ENCODE results near the gene PTPRD.

PTPRD gene

DNA sequence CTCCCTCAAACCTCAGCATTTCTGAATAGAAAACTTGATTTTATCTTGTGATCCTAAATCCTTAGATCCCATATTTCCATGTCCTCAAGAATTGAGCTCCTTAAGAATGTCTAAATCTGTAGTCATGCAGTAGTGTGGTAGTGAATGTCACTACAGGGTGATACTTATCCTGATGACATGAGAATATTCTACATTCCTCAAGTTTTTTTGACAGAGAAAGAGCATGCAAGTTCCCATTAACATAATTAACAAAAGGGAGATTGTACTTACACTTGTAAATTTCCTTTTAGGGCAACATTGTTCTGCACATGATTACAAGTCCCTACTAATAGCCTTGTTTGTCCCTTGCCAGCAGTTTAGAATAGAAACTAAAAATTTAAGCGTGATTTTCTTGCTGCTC lies 352.3 kb downstream of the PTPRD start:
- no peak for DNase-seq

DNA sequence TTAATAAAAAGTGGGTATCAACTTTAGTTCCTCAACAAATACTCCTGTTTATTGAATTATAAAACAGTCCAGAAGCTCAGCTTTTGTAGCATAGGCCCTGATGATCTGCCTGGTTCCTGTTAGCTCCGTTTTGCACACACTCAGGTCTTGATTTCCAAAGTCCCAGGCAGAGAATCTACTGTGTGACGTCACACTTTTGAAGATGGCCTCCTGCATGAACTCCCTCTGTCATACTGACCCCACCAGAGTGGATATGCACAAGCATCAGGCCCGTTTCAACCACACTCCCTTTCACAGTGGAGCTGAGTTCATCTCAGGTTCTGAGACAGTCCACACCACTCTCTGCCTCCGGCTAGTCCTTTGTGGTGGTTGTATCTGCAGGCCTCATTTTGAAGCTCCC lies 353.1 kb downstream of the PTPRD start:
- no peak for DNase-seq

DNA sequence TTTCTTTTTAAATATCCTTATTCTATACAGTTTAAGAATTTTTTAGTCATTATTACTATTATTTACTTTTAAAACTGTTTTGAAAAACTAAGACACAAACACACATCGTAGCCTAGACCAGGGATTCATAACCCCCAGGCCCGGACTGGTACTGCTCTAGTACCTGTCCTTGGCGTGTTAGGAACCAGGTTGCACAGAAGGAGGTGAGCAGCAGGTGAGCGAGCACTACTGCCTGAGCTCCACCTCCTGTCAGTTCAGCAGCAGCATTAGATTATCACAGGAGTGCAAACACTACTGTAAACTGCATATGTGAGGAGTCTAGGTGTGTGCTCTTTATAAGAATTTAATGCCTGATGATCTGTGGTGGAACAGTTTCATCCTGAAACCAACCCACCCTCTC lies 357.0 kb downstream of the PTPRD start:
- peak; percentile 29 for DNase-seq

DNA sequence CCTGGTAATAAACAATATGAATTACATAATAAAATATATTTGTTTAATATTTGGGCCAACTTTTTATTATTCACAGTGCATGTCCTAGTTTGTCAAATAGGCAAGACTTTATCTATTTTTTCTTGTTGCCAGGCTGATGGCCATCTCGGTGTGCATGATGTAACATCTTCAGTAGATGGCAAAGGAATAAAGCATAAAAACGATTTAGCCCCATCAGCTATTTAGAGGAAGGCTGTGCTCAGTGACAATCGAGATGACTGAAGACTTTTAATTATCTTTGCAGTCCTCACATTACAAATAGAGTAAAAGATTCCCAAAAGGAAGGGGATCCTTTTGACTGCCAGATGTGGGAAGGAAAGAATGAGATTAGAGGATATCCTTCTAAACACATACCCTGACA lies 358.5 kb downstream of the PTPRD start:
- DNase-seq = peak; percentile 19

DNA sequence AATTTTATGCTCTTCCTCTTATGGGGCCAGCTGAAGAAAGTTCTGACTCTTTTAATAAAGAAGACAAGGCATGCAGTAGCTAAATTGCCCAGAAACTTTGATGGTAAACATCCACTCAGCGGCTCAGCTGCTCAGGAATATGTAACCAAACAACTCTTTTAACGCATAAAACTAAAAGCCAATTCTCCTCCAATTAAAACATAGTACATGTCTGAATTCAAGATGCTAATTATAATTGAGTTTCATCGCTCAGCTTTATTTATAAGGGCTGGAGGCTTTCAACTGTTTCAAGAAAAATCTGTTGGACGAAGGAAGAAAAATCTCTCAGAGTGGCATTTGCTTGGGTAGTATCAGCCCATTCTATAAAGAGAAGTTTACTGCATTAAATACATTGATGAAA lies 359.5 kb downstream of the PTPRD start:
- no peak for DNase-seq

DNA sequence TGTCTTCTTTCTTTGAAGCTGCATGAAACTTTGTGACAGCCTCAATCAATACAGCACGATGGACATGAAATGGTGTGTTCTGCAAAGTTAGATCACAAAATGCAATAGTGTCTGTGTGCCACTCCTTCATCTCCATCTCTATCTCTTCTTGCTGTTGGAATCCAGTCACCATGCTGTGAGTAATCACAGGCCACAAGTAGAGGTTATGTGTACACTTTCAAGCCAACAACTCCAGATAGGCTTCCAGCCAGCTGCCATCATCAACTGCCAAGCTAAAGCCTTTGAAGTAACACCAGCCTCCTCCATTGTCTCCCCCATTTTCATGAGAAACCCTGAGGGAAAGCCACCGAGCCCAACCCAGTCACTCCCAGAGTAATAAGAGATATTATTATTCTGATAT lies 360.6 kb downstream of the PTPRD start:
- DNase-seq = no peak

DNA sequence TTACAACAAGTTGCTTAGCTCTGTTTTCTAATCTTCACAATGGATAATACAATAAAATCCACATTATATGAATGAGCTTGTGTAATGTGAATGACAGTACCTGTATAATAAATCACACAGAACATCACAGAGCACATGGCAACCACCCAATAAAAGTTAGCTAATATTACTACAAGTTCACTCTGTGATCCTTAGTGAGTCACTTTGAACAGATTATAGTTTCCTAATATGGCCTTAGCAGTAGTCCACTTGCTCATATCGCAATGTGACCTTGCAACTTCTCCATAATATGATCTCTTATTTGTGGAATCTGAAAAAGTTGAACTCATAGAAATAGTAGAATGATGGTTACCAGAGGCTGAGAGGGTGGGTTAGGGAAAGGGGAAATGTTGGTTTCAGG lies 361.3 kb downstream of the PTPRD start:
- DNase-seq = no peak

DNA sequence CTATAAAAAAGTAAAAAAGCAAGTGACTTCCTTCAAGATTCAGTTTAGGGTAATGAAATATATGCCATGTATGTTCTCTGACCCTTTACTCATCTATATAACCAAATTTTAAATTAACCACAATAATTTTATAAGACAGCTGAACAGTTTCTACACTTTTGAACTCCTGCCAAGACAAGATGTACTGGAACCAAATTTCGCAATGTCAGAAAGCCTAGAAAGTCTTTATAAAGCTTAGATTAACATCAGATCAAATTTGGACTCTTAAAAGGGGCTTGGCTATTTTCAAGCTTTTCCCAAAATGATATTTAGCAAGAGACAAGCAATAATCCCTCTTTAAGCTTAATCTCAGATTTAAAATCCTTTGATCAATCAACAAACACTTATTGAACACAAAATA lies 362.6 kb downstream of the PTPRD start:
- DNase-seq = no peak

DNA sequence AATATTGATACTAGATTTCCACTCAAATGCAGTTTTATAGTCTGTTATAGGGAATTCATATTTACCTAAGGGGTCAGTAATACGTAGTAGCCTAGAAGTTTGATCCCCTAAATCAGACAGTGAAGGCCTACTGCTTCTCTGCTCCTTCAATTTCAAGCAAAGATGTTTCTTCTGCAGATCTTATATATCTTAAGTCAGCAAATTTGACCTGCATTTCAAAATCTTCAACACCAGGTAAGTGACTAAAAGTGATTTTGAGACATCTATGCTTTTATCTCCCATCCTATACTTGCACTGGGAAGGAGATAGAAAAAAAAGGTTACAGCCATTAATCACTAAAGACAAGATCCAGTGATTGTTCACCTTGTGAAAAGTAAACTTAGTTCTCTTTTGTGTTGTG lies 363.9 kb downstream of the PTPRD start:
- no peak for DNase-seq

DNA sequence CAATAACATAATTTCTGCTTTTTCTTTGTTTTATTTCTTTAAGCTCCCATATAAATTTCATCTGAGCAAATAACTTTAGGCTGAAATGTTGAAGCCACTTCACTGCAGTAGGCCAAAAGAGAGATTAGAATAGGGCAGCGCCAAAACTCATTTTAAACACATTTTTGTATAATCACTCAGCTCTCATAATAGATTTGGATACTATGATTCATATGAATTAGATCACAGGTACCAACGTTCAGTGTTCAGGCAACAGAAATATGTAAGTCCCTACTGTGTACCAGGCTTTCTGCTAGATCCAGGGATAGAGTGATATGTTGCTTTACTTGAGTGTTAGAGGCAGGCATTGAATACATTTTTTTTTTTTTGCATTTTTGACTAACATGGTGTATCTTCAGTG lies 370.5 kb downstream of the PTPRD start:
- no peak for DNase-seq

DNA sequence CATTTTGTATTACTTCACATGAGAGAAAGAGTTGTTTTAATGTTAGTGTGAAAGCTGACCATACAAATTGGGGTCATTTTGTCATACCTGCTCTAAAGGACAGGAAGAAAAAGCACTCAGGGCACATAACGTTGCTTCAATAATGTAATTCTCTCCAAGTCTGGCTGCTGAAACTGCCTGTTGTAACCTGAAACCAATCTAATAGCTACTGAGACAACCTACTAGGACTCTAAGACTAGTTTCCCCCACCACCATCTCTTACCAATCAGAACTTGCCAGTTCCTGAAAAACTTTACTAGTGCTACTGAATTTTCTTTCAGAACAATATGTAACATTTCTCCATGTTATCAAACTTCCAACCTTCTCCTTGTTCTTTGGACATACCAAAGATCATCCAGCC lies 374.7 kb downstream of the PTPRD start:
- DNase-seq = no peak

DNA sequence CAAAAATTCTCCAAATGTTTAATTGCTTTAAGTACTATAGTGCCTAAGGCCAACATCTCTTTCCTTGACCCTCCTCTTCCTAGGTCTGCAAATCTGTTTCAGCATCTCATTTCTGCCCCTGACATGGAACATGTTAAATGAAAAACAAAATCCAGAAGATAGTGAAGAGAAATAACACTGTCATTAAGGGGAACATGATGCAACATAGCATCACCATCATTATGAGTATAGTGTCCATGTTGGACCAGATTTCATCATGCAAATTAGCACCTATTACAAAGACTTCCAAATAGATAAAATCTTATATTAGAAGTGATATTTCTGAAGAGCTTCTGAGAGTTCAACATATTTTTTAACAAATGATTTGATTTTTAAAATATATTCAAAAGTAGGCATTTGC lies 375.2 kb downstream of the PTPRD start:
- no peak for DNase-seq

DNA sequence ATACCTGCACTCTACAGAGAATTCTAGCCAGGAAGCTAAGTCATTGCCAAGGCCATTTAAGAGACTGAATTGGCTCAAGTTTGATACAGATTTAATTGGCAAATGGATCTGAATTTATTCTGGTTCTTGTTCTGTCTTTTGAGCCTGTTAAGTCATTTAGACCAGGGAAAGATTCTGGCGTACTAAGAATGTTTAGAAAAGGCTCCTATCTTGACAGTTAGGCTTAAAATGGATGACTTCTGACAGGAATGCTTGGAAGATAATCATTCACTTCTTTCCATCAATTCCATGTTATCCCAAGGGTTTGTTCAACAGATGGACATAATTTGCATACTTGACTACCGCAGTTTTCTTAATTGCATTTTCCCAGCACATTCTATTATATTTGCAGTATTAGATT lies 376.6 kb downstream of the PTPRD start:
- DNase-seq = no peak

DNA sequence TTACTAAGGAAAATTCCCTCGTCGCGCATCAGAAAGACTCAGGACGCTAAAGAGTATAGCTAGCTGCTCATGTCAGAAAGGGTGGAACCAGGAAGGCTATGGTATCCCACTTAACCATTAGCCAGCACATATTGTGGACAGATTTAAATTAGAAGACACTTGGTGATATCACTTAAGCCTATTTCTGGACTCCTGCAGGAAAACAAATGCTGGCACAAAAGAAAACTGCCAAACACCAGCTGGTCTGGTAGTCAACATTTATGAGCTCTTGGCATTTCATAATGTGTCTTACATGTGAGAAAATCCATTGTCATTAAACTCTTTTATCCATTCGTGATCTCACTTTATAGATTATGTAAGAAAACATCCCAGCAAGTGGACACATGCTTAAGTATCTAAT lies 377.4 kb downstream of the PTPRD start:
- DNase-seq = no peak

DNA sequence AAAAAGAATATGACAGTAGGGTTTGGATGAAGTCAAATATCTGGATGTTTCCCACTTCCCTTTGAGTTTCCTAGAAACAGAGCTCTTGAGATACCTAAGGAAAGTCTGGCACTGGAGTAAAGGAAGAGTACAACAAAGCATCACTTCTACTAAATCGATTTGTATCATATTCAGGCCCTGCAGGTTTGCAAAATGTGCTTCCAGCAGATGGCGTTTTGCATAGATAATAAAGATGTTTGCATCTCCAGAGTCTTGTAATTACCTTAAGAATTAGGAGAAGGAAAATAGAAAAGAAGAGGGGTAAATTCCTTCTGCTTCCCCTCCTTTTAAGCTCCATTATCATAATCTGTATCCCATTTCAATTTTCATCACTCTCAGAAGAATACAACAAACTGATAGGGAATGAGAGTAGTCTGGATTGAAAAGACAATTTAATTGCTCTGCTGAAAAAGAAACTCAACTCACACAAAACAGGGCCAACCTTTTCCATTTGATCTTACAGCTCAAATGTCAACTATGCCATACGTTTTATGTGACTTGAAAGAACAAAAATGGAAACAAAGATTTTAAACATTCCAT lies 380.4 kb downstream of the PTPRD start:
- DNase-seq = no peak

DNA sequence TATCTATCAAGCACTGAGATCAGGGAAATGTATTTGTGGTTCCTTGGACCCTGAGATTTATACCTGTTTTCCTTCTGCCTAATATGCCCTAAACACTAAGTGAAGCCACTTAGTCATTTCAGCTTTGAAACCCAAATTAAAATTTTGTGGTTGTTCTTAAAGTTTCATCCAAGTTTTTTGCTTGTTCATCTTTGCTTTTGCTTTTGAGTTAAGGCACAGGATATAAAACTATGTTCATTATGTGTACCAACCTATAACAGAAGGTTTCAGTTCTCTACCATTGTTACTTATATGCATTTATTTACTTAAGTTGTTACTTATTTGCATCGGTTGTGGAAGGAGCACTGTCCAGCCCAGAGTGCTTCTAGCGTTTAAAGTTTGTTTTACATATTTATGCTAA lies 382.3 kb downstream of the PTPRD start:
- no peak for DNase-seq

DNA sequence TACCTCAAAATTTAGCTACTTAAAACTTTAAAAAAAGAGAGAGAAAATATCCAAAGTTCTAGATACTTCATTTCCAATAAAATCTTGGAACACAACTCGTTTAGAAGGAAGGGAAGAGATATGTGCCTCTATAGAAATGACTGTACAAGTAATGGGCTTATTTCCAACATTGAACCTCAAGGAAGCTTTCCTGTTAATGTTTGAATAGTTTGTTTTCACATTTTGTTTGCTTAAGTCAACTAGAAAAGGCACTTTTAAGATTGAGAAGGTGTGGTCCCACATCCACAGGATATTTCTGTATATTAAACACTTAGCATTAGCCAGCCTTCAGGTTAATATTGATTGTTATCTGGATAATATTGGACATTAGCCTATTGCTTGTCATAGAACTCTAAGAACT lies 384.7 kb downstream of the PTPRD start:
- no peak for DNase-seq

DNA sequence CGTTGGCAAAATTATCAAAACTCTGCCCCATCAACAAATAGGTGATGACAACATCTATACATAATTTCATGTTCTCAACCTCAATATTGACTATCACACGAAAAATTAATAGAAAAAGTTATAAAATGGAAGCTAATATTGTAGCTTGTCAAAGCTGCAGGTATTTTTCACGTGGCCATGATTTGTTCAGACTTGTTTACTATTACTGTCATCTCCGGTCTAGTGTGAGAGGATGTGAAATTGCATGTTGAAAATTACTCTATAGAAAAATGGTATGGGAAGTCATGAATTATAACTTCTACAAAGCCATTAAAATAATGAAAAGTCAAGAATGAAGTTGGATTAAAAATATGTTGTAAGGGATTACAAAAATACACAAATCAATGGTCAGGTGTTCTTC lies 385.8 kb downstream of the PTPRD start:
- DNase-seq = no peak

DNA sequence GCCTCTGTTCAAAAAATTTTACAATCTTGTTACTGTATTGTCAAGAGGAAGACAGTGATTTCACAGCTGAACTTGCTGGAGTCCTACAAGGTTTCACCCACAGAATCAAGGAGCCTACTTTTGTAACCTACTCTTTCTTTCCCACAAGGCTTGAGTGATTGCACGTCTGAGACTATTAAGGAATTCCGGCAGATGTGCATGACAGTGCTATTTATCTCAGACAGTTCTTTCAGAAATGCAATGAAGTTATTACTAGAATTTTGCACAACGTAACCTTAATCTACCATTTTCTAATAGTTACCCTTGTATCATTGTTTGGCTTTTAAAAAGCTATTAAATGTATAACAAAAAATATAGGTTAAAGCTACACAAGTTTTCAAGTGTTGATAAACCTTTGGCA lies 400.1 kb downstream of the PTPRD start:
- DNase-seq = no peak

DNA sequence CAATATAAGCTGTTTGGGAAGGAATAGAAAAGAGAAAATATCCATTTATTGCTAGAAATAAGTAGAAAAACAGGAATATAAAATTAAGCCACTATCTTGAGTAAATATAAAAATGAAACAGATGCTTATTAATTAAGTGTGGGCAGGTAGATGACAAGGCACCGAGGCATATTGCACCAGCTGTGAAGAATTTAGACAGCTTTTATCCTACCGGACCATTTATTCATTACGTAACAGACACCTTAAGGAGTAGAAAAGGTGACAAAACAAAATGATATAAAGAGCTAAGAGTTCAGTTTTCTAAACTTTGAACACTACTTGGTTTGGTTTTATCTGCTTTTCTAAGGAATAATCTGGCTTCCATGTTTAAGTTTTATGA lies 404.1 kb downstream of the PTPRD start:
- DNase-seq = peak; percentile 10

DNA sequence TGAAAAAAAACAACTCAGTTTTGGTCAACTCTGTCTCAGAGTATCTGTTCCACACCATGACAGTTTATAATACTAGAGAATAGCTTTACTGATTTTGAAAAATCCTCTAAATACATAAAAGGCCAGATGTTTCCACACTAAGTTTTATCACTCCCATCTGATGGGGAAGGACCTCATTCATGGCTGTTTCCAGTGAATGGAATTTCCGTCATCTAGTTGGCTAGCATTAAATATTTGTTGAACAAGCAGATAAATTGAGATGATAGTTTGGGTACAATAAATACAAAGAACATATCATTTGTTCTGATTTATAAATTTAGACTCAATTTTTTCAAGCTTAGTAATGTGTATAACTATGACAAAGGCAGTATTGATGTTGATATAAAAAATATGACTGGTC lies 408.5 kb downstream of the PTPRD start:
- no peak for DNase-seq

DNA sequence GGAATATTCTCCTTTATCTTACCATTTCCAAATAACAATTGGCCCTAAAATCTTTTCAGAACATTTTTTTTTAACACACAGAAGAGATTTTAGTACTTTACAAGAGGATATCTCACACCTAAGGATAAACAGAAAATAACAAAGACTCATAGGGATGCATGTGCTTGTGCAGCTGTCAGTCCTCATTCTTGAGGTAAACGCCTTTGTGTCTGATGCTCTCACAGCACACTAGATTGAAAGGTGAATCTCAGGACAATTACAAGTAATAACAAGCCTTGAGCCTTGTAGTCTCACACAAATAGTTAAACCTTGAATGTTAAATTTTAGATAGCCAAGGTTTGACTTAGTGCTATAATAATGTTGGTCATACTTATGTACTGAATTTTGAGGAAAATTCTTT lies 439.2 kb downstream of the PTPRD start:
- peak; percentile 55 for DNase-seq

DNA sequence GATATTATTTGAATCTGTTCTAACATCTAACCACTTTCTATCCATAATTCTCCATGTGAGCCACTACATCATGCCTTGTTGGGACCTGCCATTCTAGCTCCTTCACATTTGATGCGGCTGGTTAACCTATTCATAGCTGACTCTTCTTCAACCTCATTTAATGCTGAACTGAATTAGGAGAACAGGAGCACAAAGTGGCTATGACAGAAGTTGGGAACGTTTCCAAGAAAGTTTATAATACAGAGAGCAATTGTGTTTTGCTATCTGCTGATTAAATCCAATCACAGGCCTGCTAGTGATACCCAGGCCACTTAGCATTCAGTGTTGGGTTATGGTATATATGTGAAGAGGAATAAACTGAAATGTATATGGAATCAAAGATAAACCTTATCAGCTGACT lies 440.3 kb downstream of the PTPRD start:
- DNase-seq = peak; percentile 63

DNA sequence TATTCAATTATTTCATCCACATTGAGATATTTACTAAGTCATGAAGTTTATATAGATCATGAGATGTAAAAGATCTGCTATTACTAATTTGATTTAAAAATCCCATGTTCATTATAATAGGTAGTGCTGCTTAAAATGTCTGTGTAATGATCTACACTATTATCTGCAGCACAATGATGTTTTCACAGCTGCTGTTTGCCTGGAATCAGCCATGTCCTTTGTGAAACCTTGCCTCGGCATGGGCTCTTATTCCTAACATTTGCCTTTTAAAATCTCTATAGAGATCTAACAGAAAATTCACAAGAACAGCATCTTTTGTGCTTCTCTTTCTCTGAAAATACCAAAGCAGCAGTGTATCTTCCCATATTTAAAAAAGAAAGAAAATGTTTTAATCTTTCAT lies 444.6 kb downstream of the PTPRD start:
- no peak for DNase-seq

DNA sequence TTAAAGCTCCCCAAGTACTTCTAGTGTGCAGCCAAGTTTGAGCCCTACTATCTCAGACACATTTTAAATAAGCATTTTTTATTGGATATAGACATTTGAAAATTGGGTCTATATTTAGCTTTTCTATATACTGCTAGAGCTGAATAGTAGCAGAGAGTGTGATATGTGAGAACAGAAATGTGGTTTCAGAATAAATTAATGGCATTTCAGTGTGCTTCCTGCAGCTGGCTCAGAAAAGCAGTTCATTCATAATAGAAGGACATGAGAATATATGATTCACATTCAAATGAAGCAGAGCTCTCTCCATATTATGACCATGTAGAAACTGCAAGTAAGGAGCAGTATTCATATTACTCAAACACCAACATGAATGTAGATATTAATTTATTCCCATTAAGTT lies 464.0 kb downstream of the PTPRD start:
- no peak for DNase-seq

Measured in NCI-H2171 treated with DMSO at 0.1 percent for 48 hours (cell line).